HepG2 (cell line): ENCODE data around the gene TRMT1. TPM values are rescaled to one million over a fixed set of nuclear protein-coding genes. Genes with fewer than 3 reads are reported as not detected.

Source experiments
- AGO2 ChIP-seq: fragments of 200-400 bp; formaldehyde crosslinking; optimal IDR thresholded peaks from 2 replicates; pipeline ENCODE3; 2017; ENCODE audit warnings: mild to moderate bottlenecking, low read depth, low read length, moderate library complexity
- CHD4 ChIP-seq: fragments of 200-600 bp; sonication (generic); IDR thresholded peaks from 2 replicates; pipeline ENCODE4 v1.7.0; 2017; ENCODE audit warnings: mild to moderate bottlenecking, low read length, borderline replicate concordance
- KDM5B ChIP-seq: sonication (generic); formaldehyde crosslinking; IDR thresholded peaks from 2 replicates; pipeline ENCODE4 v1.4.0; 2020; ENCODE audit warnings: missing genetic modification reagents, mild to moderate bottlenecking, borderline replicate concordance
- NFKB2 ChIP-seq: sonication (generic); formaldehyde crosslinking; IDR thresholded peaks from 2 replicates; pipeline ENCODE4 v1.4.0; 2020; ENCODE audit warnings: missing genetic modification reagents, borderline replicate concordance
- RBM22 ChIP-seq: fragments of 200-400 bp; formaldehyde crosslinking; optimal IDR thresholded peaks from 2 replicates; pipeline ENCODE3; 2017; ENCODE audit warnings: mild to moderate bottlenecking, low read length, moderate library complexity
- RCOR2 ChIP-seq: IDR thresholded peaks from 2 replicates; pipeline ENCODE4 v1.6.1; 2016; ENCODE audit warnings: missing biosample characterization, missing genetic modification reagents
- SKI ChIP-seq: fragments of 450-650 bp; IDR thresholded peaks from one replicate; pipeline ENCODE4 v1.6.1; 2018; ENCODE audit warnings: mild to moderate bottlenecking; ENCODE audit not compliant: partially characterized antibody
- TCF12 ChIP-seq, 2 experiments: fragments of 450-650 bp in 1 of 2; sonication (generic) in 1 of 2; formaldehyde crosslinking in 1 of 2; IDR thresholded peaks; 2 replicates each; pipeline versions ENCODE4 v1.6.1 to v1.8.0; 2017 to 2022; ENCODE audit warnings: antibody characterized with exemption in 1 of 2, mild to moderate bottlenecking in 1 of 2, missing genetic modification reagents in 1 of 2, moderate library complexity in 1 of 2
- ZNF138 ChIP-seq: sonication (generic); formaldehyde crosslinking; IDR thresholded peaks from 2 replicates; pipeline ENCODE4 v1.5.0; 2020; ENCODE audit warnings: mild to moderate bottlenecking, low read depth, missing genetic modification reagents
- ZNF24 ChIP-seq: fragments of 450-650 bp; IDR thresholded peaks from 2 replicates; pipeline ENCODE4 v1.6.1; 2017; ENCODE audit warnings: antibody characterized with exemption, mild to moderate bottlenecking
- ZNF343 ChIP-seq: sonication (generic); formaldehyde crosslinking; IDR thresholded peaks from 2 replicates; pipeline ENCODE4 v1.4.0; 2020; ENCODE audit warnings: mild to moderate bottlenecking, missing genetic modification reagents
- ZNF674 ChIP-seq: sonication (generic); formaldehyde crosslinking; IDR thresholded peaks from 2 replicates; pipeline ENCODE4 v1.5.0; 2020; ENCODE audit warnings: low read depth, mild to moderate bottlenecking, missing genetic modification reagents
- ZNF747 ChIP-seq: sonication (generic); formaldehyde crosslinking; IDR thresholded peaks from 2 replicates; pipeline ENCODE4 v1.8.1; 2023; ENCODE audit warnings: missing genetic modification reagents, mild to moderate bottlenecking, borderline replicate concordance
- polyA plus RNA-seq, 8 experiments: library from polyadenylated mRNA; depleted of rRNA in 3 of 8; stranded (reverse) in 7 of 8; unstranded in 1 of 8; fragments of >200 nt; fragmentation: Illumina TruSeq in 4 of 8; extraction: Trizol in 4 of 8; gene quantifications; 2 replicates each; pipeline versions ENCODE4 v1.2.1 to v1.2.3, GENCODE V29; 2011 to 2016; ENCODE audit warnings: low read depth in 4 of 8, missing spikeins in 1 of 8, mixed read lengths in 1 of 8; ENCODE audit not compliant: insufficient read depth in 1 of 8
- total RNA-seq, 5 experiments: library from RNA; depleted of rRNA; stranded (reverse); fragments of >200 nt; fragmentation: Illumina TruSeq; extraction: Trizol; gene quantifications; 2 replicates each; pipeline ENCODE4 v1.2.3, GENCODE V29; 2016; ENCODE audit warnings: low read depth in 1 of 5
- TF ChIP-seq, protein P1 (sequence below), 2 experiments: sonication (generic) in 1 of 2; formaldehyde crosslinking in 1 of 2; IDR thresholded peaks; 2 replicates each; pipeline versions ENCODE4 v1.6.1 to v1.9.0; 2014 to 2022; ENCODE audit warnings: antibody characterized with exemption in 1 of 2, borderline replicate concordance in 1 of 2, inconsistent platforms in 1 of 2, low read depth in 1 of 2, missing genetic modification reagents in 1 of 2
- TF ChIP-seq, protein P2 (sequence below): sonication (generic); formaldehyde crosslinking; IDR thresholded peaks from 2 replicates; pipeline ENCODE4 v1.8.1; 2023; ENCODE audit warnings: mild to moderate bottlenecking, moderate library complexity, missing genetic modification reagents
- TF ChIP-seq, protein P3 (sequence below): sonication (generic); formaldehyde crosslinking; IDR thresholded peaks from 2 replicates; pipeline ENCODE4 v1.8.1; 2023; ENCODE audit warnings: mild to moderate bottlenecking, missing genetic modification reagents
- TF ChIP-seq, protein P4 (sequence below): sonication (generic); formaldehyde crosslinking; IDR thresholded peaks from 2 replicates; pipeline ENCODE4 v1.9.0; 2021; ENCODE audit warnings: missing genetic modification reagents, mild to moderate bottlenecking, borderline replicate concordance

Gene TRMT1
- total and polyA plus RNA-seq, 2 of the 13 experiments (the other 11 are each of a cell fraction or from before 2014, with no cell fraction given) = 35.5 to 44.1 TPM

DNA sequence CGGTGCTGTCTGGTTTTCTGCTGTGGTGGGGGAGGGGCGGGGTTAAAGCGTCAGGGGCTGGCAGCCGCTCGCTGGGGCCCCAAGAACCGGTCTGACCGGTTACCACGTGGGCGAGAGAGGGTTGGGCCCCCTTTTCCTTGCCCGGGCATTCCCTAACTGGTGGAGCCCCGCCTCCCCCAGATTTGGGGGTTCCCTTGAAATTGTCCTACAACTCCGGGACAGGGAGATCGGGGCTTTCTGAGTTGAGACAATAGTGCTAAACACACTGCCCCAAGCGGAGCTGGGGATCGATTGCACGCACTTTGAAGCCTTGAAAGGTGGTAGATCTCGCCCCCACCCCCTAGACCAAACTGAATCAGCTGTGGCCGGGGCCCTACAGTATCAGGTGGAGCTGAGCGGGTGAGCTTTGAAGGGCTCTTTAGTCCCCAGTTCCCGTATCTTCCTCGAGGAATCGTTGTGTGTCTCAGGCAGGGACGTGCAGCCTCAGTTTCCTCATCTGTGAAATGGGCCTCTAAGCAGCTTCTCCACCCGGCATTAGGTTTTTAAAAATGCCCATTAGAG lies 38.5 kb upstream of the TRMT1 start (continued):
- TF ChIP-seq, protein P1, sequence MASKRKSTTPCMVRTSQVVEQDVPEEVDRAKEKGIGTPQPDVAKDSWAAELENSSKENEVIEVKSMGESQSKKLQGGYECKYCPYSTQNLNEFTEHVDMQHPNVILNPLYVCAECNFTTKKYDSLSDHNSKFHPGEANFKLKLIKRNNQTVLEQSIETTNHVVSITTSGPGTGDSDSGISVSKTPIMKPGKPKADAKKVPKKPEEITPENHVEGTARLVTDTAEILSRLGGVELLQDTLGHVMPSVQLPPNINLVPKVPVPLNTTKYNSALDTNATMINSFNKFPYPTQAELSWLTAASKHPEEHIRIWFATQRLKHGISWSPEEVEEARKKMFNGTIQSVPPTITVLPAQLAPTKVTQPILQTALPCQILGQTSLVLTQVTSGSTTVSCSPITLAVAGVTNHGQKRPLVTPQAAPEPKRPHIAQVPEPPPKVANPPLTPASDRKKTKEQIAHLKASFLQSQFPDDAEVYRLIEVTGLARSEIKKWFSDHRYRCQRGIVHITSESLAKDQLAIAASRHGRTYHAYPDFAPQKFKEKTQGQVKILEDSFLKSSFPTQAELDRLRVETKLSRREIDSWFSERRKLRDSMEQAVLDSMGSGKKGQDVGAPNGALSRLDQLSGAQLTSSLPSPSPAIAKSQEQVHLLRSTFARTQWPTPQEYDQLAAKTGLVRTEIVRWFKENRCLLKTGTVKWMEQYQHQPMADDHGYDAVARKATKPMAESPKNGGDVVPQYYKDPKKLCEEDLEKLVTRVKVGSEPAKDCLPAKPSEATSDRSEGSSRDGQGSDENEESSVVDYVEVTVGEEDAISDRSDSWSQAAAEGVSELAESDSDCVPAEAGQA (IDR thresholded peaks at IDR 0.05; ENCODE audit: low read depth) = no peak
- TF ChIP-seq, protein P1 (CRISPR knock-in tag; IDR thresholded peaks at IDR 0.05; ENCODE audit: borderline replicate concordance) = no peak
- 0 out of 2 replicates have a peak, but pooled peaks have one; percentile 50 for TF ChIP-seq NFKB2 (CRISPR knock-in tag)
- TF ChIP-seq, protein P2, sequence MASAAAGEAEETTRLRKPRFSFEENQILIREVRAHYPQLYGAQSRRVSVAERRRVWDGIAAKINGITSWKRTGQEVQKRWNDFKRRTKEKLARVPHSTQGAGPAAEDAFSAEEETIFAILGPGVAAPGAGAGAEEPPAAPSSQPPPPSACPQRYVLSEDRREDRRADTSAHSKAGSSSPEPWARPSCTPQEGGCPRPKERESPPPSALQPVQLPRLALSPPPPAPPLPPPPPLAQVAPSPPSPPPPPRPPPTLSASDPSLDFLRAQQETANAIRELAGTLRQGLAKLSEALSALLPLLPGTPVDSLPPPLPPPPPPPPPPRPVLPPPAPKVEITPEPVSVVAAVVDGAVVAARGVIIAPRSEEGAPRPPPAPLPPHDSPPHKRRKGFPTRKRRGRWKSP = no peak
- no peak for TF ChIP-seq TCF12 (IDR thresholded peaks at IDR 0.05)
- TF ChIP-seq TCF12 (CRISPR knock-in tag; IDR thresholded peaks at IDR 0.05) = no peak
- TF ChIP-seq CHD4 = peak; percentile 98
- TF ChIP-seq ZNF138 (CRISPR knock-in tag) = no peak
- peak; percentile 51; the same call in 1 of the 2 replicates for TF ChIP-seq ZNF24
- TF ChIP-seq ZNF747 (CRISPR knock-in tag) = peak; percentile 1; the same call in 1 of the 2 replicates
- TF ChIP-seq AGO2 = no peak
- TF ChIP-seq ZNF674 = no peak
- no peak for TF ChIP-seq KDM5B
- TF ChIP-seq, protein P3, sequence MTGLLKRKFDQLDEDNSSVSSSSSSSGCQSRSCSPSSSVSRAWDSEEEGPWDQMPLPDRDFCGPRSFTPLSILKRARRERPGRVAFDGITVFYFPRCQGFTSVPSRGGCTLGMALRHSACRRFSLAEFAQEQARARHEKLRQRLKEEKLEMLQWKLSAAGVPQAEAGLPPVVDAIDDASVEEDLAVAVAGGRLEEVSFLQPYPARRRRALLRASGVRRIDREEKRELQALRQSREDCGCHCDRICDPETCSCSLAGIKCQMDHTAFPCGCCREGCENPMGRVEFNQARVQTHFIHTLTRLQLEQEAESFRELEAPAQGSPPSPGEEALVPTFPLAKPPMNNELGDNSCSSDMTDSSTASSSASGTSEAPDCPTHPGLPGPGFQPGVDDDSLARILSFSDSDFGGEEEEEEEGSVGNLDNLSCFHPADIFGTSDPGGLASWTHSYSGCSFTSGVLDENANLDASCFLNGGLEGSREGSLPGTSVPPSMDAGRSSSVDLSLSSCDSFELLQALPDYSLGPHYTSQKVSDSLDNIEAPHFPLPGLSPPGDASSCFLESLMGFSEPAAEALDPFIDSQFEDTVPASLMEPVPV = peak; percentile 9; the same call in 1 of the 2 replicates
- TF ChIP-seq RCOR2 (CRISPR knock-in tag) = peak; percentile 73; the same call in 1 of the 2 replicates
- TF ChIP-seq SKI = no peak
- TF ChIP-seq RBM22 = peak; percentile 77
- 0 out of 2 replicates have a peak, but pooled peaks have one; percentile 7 for TF ChIP-seq ZNF343 (CRISPR knock-in tag)
- TF ChIP-seq, protein P4, sequence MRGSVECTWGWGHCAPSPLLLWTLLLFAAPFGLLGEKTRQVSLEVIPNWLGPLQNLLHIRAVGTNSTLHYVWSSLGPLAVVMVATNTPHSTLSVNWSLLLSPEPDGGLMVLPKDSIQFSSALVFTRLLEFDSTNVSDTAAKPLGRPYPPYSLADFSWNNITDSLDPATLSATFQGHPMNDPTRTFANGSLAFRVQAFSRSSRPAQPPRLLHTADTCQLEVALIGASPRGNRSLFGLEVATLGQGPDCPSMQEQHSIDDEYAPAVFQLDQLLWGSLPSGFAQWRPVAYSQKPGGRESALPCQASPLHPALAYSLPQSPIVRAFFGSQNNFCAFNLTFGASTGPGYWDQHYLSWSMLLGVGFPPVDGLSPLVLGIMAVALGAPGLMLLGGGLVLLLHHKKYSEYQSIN (CRISPR knock-in tag) = no peak
